ENCODE results near the gene MAP7. TPM values are rescaled to one million over a fixed set of nuclear protein-coding genes. Genes with fewer than 3 reads are reported as not detected.
A peak's percentile ranks its signal among the peaks of the same experiment; 100 is the strongest.

MAP7 gene
- total and polyA plus RNA-seq, 2 of the 13 experiments (the other 11 are each of a cell fraction or from before 2014, with no cell fraction given) = 0.04 TPM; not detected in 1

DNA sequence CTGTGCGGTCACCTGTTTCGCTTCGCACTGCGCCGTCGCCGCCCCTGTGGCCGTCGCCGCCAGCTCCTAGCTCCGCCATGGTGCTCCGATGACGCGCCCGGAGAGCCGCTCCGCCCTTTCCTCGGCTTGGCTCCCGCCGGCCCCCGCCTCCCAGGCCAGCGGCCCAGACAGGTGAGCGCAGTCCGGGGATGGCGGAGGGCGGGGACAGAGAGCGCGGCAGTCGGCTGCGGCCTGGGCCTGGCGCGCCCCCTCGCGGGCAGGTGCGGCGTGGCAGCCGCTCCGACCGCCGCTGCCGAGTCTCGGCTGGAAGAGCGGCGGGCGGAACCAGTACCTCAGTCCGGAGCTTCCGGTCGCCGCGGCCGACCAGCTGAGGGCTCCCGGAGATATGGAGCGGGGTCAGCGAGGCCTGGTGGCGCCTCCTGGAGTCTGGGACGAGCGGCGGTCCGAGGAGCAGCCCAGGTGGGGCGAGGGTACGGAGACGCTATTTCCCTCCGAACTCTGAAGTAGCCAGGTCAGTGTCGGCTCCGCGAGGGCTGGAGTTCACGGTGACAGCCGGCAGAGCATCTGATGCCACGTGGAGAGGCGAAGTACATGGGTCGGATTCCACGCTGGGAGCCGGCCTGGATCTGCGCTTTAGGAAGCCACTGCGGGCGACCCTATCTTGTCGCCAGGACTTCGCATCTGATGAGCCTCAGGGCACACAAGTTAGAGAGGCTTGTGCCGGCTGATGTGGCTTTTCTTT, at the start of gene MAP7 (continued):
- TF ChIP-seq EEA1 (CRISPR knock-in tag; IDR thresholded peaks at IDR 0.05; ENCODE audit: borderline replicate concordance) (no peak), PAX8 (CRISPR knock-in tag; IDR thresholded peaks at IDR 0.05; ENCODE audit: borderline replicate concordance) (no peak), NBN (conservative IDR thresholded peaks at IDR 0.05) (no peak), MLLT10 (CRISPR knock-in tag; IDR thresholded peaks at IDR 0.05) (no peak), ZSCAN25 (CRISPR knock-in tag; IDR thresholded peaks at IDR 0.05) (no peak), ARID2 (CRISPR knock-in tag; IDR thresholded peaks at IDR 0.05; ENCODE audit: borderline replicate concordance) (no peak), MEIS2 (CRISPR knock-in tag; IDR thresholded peaks at IDR 0.05) (no peak), CEBPB (IDR thresholded peaks at IDR 0.05; ENCODE audit: borderline replicate concordance, low read depth, low read length) (no peak), HDAC2 (CRISPR knock-in tag; IDR thresholded peaks at IDR 0.05) (no peak), SMYD3 (CRISPR knock-in tag; IDR thresholded peaks at IDR 0.05) (no peak), SMC3 (IDR thresholded peaks at IDR 0.05; ENCODE audit: low read length) (no peak), ZNF563 (CRISPR knock-in tag; IDR thresholded peaks at IDR 0.05) (no peak), TCF12 (IDR thresholded peaks at IDR 0.05) (no peak), TCF12 (CRISPR knock-in tag; IDR thresholded peaks at IDR 0.05) (no peak), ZNF383 (CRISPR knock-in tag; IDR thresholded peaks at IDR 0.05; ENCODE audit: borderline replicate concordance) (no peak), SRSF9 (IDR thresholded peaks at IDR 0.05; ENCODE audit: borderline replicate concordance, insufficient read depth, low read depth, low read length, poor library complexity, severe bottlenecking) (no peak), MBD4 (IDR thresholded peaks at IDR 0.05; ENCODE audit: borderline replicate concordance, low read length) (no peak), MTA3 (CRISPR knock-in tag; IDR thresholded peaks at IDR 0.05) (no peak), GPN1 (CRISPR knock-in tag; IDR thresholded peaks at IDR 0.05; ENCODE audit: borderline replicate concordance) (no peak), SMAD1 (CRISPR knock-in tag; IDR thresholded peaks at IDR 0.05; ENCODE audit: borderline replicate concordance, low read depth) (0 out of 2 replicates have a peak, but pooled peaks have one; percentile 45), ZNF296 (CRISPR knock-in tag; conservative IDR thresholded peaks at IDR 0.05) (no peak)
- TF ChIP-seq, protein P1, sequence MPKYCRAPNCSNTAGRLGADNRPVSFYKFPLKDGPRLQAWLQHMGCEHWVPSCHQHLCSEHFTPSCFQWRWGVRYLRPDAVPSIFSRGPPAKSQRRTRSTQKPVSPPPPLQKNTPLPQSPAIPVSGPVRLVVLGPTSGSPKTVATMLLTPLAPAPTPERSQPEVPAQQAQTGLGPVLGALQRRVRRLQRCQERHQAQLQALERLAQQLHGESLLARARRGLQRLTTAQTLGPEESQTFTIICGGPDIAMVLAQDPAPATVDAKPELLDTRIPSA (CRISPR knock-in tag; IDR thresholded peaks at IDR 0.05; ENCODE audit: borderline replicate concordance) = 0 out of 2 replicates have a peak, but pooled peaks have one; percentile 26
- TF ChIP-seq, protein P2, sequence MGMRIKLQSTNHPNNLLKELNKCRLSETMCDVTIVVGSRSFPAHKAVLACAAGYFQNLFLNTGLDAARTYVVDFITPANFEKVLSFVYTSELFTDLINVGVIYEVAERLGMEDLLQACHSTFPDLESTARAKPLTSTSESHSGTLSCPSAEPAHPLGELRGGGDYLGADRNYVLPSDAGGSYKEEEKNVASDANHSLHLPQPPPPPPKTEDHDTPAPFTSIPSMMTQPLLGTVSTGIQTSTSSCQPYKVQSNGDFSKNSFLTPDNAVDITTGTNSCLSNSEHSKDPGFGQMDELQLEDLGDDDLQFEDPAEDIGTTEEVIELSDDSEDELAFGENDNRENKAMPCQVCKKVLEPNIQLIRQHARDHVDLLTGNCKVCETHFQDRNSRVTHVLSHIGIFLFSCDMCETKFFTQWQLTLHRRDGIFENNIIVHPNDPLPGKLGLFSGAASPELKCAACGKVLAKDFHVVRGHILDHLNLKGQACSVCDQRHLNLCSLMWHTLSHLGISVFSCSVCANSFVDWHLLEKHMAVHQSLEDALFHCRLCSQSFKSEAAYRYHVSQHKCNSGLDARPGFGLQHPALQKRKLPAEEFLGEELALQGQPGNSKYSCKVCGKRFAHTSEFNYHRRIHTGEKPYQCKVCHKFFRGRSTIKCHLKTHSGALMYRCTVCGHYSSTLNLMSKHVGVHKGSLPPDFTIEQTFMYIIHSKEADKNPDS (CRISPR knock-in tag; IDR thresholded peaks at IDR 0.05) = no peak
- TF ChIP-seq, protein P3, sequence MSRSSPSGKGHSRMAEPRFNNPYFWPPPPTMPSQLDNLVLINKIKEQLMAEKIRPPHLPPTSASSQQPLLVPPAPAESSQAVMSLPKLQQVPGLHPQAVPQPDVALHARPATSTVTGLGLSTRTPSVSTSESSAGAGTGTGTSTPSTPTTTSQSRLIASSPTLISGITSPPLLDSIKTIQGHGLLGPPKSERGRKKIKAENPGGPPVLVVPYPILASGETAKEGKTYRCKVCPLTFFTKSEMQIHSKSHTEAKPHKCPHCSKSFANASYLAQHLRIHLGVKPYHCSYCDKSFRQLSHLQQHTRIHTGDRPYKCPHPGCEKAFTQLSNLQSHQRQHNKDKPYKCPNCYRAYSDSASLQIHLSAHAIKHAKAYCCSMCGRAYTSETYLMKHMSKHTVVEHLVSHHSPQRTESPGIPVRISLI (CRISPR knock-in tag; IDR thresholded peaks at IDR 0.05; ENCODE audit: borderline replicate concordance) = no peak
- TF ChIP-seq, protein P4, sequence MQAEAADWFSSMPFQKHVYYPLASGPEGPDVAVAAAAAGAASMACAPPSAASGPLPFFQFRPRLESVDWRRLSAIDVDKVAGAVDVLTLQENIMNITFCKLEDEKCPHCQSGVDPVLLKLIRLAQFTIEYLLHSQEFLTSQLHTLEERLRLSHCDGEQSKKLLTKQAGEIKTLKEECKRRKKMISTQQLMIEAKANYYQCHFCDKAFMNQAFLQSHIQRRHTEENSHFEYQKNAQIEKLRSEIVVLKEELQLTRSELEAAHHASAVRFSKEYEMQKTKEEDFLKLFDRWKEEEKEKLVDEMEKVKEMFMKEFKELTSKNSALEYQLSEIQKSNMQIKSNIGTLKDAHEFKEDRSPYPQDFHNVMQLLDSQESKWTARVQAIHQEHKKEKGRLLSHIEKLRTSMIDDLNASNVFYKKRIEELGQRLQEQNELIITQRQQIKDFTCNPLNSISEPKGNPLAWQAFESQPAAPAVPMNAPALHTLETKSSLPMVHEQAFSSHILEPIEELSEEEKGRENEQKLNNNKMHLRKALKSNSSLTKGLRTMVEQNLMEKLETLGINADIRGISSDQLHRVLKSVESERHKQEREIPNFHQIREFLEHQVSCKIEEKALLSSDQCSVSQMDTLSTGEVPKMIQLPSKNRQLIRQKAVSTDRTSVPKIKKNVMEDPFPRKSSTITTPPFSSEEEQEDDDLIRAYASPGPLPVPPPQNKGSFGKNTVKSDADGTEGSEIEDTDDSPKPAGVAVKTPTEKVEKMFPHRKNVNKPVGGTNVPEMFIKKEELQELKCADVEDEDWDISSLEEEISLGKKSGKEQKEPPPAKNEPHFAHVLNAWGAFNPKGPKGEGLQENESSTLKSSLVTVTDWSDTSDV (CRISPR knock-in tag; IDR thresholded peaks at IDR 0.05) = no peak

All from HepG2 (cell line).